Urothelium cell line (cell line): ENCODE results near the gene TNS3.
"Not testable (repeated sequence)": the region's sequence is repeated elsewhere in the genome, so short reads cannot be mapped to it uniquely, and the experiment has no call there.

Source experiments
- DNase-seq: peaks from one replicate; pipeline ENCODE4 v3.0.0; 2011; ENCODE audit warnings: low spot score, mixed read lengths
- FAIRE-seq: peaks from 2 replicates; lab custom pipeline; 2011; peaks lifted over from hg19 to GRCh38; lab: Jason Lieb, UNC

The TNS3 gene

DNA sequence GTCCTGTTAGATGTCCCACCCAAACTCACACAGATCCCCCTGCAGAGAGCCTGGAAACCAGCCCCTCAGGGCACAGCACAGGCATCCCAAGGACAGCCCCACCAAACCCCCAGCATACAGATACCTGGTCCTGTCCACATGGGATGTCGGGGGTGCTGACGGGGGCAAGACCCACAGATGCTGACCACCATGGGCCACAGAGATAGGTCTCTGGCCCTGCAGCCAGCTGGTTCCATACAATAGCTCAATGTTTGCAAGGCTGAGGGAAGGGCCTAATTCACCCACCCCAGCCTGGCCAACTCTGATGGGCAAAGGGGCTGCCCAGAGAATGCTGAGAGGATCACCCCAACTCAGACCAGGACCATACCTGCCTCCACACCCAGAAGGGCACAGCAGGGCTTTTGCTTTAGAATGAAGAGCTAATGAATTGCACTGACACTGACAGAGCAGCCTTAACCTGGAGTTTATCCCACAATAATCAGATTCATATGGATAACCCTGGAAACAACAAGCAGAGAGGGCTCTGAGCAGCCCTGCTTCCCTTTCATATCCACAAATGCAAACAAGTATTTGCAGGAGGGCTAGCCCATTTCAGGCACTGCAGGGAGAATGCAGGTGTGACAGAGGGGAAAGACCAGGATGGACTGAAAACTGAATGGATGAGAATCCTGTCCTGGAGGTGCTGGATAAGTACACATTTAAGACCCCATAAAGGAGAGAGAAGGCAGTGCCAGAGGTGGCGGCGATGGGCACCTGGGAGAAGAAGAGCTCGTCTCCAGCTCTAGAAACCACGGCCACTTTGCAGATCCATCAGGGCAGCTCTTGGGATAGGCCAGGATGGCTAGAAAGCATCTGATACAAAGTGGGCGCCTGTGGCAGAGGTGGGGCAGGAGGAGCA, 126.7 kb downstream of the TNS3 start:
- no peak for FAIRE-seq
- no peak for DNase-seq

DNA sequence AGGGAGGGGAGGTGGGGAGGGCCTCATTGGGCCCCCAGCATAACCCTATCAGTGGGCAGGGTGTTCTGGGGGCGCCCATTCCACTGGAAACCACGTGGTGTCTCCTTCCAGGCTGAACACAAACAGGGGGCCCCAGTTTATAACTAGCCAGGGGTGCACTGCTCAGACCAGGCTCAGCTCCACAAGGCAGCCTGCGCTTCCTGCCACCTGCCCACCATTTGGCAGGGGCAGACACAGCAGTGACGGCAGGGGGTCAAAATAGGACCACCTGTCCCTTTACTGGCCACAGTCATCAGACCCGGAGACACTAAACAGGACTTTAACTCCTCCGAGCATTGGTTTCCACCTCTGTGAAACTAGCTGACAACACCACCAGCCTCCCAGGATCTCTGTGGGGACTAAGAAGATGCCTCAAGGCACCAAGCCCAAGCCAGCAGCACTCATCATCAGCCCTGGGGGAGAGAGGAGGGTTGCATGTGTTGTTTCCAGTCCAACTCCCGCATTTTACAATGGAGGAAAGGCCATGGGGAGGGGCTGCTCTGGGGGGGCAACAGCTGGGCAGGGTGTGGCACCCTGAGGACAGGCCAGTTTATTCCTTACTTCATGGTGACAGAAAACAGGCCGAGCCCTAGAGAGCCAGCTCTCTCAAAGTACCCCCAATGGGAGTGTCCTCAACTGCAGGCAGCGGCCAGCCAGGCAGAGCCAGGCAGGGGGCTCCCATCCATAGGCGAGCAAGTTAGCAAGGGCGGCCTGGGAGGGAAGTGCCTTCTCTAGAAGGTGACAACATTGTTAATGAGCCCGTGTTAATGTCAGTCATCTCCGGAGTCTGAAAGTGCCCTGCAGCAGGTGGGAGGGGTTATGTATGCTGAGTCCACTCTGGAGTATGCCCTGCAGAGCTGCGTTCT, 127.6 kb downstream of the TNS3 start:
- FAIRE-seq (peak; percentile 71), DNase-seq (no peak)

DNA sequence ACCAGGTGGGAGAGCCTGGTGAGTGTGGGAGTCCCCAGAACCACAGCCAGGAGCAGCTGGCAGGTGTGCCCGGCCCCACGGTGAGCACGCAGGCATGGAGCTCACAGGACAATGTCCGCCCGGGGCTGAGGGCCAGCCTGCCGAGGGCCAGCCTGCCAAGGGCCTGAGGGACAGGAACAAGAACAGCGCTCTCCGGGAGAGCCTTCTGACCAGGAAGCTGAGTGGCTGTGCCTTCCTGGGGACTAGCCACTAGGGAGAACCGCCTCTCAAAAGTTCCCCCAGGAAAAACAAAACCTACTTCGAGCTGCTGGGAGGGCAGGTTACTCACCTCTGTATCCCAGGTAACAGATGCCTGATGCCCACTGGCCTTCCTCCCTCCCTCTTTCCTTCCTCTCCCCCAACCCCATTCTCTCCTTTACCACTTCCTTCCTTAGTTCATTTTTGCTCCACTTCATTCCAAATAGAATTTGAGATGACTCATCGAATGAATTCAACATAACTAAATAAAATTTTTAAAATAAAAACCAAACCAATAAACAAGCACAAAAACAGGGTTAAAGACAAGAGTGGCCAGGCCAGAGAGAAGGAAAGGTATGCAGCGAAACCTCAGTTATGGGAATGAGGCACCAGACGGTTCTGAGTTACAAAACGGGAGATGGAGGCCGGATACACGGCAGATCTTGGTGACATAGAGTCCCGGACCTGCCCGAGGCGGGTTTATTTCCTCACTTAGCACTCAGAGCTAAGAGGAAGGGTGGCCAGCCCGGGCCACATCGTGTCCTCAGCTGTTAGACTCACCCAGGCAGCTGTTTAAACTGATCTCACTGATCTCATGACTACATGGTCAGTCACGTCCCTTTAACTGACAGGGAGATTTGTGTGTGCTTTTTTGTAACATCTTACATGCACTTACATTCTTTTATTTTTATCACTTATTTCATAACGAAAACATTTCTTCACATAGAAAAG, 128.5 kb downstream of the TNS3 start:
- FAIRE-seq (peak; percentile 85), DNase-seq (peak; percentile 74)

DNA sequence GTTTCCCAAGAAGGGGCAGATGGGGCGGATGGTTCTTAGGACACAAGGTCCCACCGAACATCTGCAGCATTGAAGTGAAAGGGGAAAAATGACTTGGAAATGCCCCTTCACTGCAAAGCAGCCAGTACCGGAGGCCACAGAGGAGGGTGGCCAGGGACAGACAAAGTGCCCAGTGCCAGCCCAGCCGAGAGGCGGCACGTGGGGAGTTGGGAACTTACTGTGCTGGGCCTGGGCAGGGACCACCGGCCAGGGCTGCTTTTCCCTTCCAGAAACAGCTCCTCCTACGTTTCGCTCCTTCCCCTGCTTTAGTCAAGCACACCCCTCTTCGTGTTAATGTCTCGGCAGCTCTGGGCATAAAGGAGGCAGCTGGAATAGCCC, 129.2 kb downstream of the TNS3 start:
- no peak for DNase-seq
- no peak for FAIRE-seq

DNA sequence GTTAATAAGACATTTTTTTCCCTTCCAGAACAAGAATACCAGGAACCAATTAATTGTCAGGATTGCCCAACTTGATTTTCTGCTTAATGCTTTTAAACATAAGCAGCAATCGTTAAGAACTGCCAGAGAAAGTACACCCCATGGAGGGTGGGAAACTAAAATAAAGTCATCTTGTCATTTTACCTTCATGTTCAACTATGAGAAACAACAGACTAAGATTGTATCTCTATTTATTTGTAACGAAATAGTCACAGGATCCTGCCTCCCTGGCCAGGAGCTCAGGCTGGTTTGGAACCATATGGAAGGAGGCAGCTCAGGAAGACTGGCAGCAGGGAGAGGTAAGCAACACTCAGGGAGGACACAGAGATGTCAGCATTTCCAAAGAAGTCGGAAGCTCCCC, 129.6 kb downstream of the TNS3 start:
- FAIRE-seq, result peak; percentile 30
- DNase-seq, result no peak

DNA sequence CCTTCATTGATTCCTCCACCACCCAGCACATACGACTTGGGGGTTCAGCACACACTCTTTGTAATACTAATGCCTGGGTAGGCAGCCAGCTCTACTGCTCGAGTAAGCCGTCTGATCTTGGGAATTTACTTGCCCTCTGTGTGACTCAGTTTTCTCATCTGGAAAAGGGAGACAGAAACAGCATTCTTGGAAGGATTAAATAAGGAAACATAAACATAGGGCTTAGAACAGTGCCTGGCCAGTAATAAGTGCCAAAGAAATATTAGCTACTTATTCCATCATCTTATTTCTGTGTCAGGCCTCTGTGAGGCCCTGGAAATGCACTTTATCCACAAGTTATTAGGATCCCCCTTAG, 130.1 kb downstream of the TNS3 start:
- FAIRE-seq, result peak; percentile 52

DNA sequence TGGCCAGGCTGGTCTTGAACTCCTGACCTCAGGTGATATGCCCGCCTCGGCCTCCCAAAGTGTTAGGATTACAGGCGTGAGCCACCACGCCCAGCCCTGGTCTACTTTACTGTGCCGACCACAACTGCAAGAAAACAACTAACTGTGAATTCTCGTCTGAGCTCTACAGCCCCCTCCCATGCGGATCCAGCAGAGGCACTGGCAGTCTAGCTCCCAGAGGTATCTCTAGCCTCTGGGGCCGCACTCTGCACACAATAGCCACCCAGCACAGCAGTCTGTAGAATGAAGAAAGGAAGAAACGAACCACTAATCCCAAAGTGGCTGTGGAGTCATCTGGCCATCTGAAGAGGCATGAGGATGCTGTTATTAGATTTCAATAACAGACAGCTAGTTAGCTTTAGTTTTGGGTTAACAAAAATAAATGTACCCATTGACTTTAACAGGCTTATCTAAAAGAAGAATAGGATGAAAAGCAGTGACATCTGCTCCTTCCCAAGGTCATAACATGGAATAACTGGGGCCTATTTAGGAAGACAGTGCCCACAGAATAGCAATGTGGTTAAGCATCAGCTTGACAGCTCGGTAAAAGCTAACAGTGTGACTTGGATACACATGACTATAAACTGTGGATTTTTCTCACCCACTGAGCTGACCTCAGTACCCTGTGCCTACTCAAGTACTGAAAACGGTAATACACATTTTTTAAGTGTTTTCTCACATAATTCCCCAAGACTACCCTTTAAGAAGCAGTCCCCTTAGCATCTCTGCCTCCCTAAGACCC, 131.9 kb downstream of the TNS3 start:
- no peak for FAIRE-seq
- DNase-seq, result no peak

More for the DNA sequence above, 130.1 kb downstream of the TNS3 start:
- DNase-seq, result no peak

DNA sequence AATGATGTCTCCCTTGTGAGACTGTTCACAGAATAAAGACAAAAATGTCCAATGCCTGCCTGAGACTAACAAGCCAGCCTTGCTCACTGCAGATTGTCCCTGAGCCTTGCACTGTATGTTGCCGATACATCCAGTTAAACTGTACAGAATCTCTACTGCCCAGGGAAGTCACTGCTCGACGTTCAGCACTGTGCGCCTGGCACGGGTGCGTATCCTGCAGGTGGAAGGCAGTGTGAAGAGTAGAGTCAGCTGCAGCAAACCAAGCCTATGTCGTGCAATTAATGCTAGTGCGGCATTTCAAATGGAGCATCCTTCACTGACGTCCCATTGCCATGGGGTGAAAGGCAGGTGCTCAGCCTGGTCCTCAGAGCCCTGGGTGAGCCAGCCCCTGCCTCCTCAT, 132.9 kb downstream of the TNS3 start:
- FAIRE-seq, result peak; percentile 72
- DNase-seq, result no peak

DNA sequence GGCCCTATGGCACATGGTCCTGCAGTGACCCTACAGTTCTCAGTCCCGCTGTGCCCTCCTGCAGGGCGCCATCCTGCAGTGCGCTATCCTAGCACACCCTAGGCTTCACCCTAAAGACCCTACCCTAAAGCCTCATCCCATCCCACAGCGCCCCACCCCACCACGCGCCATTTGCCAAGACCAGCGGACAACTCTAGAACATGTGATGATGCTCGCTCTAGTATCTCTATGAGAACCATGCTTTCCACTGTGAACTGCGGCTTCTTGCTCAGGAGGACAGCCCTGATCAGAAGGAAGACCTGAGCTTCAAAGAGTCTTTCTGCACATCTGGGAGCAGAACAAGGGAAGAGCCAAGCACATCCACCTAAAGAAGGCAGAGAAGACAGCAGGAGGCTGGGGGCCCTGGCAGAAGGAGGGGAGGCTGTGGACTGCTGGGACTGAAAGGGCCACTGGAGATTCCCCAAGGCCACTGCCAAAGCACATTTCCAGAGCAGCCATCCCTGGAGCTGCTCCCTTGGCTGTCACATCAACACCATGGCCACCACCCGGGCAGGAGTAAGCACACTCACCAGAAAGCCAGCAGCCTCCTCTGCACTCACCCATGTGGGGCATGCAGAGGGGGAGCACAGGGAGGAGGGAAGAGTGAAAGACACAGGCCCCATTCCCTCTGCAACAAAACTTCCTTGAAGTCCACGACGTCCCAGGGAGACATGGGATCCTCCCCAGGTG, 134.1 kb downstream of the TNS3 start:
- FAIRE-seq (peak; percentile 65), DNase-seq (no peak)

DNA sequence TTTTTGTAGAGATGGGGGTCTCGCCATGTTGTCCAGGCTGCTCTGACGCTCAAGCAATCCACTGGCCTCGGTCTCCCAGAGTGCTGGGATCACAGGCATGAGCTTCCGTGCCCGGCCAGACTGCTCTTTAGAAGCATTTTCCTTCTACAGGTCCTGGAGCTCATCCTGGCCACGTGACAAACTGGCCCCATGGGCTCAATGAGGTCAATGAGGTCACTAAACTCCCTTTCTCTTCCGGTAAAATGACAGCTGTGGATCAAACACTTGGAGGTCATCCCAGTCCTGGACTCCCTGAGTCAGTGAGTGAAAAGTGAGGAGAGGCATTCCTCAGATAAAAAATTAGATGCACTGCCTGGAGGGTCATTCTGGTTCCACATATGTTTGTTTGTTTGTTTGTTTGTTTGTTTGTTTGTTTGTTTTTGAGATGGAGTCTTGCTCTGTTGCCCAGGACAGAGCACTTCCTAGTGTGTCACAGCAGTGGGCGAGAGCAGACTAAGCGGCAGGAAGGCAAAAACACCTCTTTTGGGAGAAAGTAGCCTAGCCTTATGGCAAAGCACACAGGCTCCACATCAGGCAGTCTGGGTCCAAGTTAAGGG, 134.9 kb downstream of the TNS3 start:
- DNase-seq, result no peak
- no peak for FAIRE-seq

DNA sequence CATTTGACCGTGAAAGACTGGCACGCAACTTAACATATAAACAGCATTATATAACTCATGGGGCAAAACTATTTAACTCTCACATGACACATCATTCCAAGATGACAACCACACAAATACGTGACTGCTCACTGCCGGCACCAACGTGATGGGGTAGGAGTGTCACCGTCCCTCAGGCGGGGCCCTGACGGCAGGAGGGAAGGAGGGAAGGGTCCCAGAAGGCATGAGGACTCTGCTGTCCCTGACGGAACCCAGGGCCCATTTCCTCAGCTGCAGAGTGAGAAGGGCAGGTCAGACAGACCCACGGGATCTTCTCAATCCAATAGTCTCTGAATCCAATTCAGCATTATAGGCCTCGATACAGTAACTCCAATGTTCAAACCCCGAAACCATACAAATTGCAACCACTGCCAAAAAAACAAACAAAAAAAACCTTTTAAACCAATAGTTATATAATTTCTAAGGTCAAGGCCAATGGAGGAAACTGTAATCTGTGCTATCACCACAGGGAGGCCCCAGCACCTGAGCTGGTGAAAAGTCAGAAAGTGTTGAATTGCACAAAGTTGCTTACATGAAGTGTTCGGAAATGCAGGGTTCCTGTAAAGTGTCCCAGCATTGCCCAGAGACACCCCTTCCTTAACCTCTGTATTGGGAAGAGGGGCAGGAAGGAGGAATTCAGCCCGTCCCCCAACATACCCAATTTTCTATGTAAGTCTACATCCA, 137.4 kb downstream of the TNS3 start:
- DNase-seq (no peak), FAIRE-seq (peak; percentile 92)

DNA sequence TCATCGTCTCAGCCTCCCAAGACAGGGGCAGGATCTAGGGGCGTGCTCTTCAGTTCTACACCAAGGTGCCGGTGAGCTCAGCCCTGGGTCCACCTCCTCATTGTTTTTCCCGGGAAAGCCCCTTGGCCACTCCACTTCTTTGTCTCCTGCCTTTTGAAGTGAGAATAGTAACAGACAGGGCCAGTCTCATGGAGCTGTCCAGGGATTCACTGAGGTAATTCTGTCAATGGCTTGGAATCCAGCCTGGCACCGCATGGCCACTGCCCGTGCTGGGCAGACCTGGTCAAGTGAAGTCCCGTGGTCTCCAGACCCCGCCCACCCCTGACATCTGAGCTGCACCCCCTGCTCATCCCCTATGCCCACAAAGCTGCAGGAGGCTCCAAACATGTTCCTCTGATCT, 138.9 kb downstream of the TNS3 start:
- DNase-seq (no peak), FAIRE-seq (no peak)

DNA sequence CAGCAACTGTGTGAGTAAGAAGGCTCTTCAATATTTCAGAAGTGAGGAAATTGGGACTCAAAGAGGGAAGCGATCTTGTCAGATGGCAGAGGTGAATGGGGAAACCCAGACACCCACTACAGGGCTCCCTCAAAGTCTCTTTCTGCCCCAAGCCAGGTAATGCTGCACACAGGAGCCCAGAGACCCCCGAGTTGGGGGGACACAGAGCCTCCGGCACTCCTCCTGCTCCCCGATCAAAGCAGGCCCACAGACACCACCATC, 139.4 kb downstream of the TNS3 start:
- DNase-seq, result no peak
- no peak for FAIRE-seq

DNA sequence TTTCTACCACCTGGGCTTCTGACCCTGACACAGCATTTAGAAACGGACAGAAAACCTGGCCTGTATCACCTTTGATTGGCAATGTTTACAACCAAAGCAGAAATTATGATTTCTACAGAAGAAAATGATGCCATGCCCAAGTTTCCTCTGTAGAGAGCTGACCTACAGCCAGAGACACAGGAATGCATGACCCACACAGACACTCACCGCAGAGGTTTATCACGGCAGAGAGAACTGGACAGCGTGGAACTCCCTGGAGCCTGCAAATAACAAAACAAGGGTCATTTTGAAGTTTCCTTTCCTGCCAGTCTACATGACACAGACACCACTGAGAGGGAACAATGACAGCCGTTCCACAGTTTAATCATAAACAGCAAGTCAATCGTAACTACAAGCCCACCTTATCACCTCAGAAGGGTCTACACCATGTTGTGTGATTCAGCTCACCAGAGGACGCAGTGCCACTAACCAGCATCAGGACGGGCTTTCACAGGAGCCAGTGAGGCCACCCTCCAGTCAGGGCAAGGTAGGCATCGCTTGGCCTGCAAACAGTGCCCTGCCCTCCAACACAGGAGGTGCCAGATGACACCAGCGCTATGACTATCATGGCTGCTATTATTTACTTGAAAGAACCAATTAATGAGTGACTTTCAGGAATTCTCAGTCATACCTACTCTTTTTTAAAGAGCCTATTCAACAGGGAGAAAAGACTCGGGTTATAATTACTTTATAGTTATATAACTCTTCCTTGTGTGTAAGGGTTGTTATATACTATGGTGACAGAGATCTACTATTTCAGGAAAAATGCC, 139.9 kb downstream of the TNS3 start:
- FAIRE-seq (peak; percentile 53), DNase-seq (no peak)

DNA sequence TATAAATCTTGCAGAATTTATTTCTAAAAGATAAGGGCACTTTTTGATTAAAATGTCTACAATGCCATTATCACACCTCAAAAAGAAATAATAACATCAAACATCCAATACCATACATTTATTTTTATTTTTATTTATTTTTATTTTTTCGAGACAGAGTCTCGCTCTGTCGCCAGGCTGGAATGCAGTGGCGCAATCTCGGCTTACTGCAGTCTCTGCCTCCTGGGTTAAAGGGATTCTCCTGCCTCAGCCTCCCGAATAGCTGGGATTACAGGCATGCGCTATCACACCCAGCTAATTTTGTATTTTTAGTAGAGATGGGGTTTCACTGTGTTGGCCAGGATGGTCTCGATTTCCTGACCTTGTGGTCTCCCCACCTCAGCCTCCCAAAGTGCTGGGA, 140.9 kb downstream of the TNS3 start:
- not testable (repeated sequence) for FAIRE-seq, DNase-seq

DNA sequence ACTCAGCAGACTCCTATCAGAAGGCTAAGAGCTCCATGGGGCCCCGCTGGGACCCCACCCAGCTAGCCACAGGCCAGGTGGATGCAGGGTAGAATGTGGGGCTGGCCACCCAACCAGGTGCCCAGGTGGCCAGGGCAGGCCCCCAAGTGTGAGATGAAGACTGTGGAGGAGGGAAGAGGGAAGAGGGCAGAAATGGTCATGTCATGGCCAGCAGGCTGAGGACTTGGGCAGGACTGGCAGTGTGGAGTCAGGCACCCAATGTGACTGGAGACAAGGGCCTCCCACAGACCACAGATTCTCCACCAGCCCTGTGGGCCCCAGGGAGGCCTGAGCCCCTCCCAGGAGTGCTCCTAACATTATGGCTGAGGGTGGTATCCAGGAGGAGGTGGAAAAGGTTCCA, 141.6 kb downstream of the TNS3 start:
- no peak for DNase-seq
- FAIRE-seq, result peak; percentile 5

DNA sequence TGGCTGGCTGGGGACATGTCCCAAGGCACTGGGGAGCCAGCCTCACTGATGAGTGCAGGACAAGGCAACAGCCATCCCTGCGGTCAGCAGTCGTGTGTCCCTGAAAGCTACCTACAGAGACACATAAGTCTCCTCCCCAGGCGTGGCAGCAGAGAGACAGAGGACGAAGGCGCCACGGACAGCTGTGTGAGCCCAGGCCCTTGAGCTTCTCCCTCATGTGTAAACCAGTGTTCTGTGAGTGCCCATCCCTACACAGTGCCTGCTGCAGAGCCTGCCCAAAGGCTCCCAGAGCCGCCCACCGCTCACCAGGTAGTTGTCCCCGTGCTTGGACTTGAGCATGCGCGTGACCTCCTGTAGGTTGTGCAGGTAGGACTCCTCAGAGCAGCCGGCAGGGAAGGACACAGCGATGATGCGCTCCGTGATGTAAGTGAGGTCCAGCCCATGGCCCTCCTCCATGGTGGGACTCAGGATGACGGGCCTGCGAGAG, 142.7 kb downstream of the TNS3 start:
- FAIRE-seq (no peak), DNase-seq (no peak)
